ENCODE measurements around the gene BCR. TPM values are rescaled to one million over a fixed set of nuclear protein-coding genes. Genes with fewer than 3 reads are reported as not detected.
A peak's percentile ranks its signal among the peaks of the same experiment; 100 is the strongest.

The BCR gene
- total RNA-seq, 1 experiment from 2014 or later = 77.0 TPM

DNA sequence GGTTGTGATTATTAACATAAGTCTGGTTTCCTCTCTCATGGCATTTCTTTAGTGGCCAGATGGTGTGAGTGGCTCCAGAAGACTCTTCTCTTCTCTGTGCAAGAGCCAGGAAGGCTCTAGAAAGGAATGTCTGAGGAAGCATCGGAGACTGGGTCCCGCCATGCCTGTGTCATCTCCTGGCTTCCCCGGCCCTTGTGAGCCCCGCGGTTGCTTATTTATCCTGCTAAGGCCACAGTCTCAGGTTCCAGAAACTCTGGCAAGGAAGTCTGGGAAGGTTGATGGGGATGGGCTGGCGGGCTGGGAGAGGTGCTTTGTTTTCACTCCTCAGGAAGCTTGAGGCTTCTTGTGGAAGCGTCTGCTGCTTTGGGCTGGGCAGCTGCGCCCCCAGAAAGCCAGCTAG, 18.9 kb downstream of the BCR start:
- Histone ChIP-seq H3K79me2 (ENCODE audit: insufficient read depth, low read length) (peaks cover 29% of the 10 kb centered on the region; the same call in 1 of the 2 replicates), H4K91ac (ENCODE audit: insufficient read length, low read depth, low read length) (no peak overlapping the region), H2AFZ (ENCODE audit: low read length) (no peak overlapping the region), H3K23ac (ENCODE audit: insufficient read length, low read depth, low read length) (no peak overlapping the region), H2AK5ac (ENCODE audit: insufficient read length, low read length) (no peak overlapping the region), H3K4me1 (ENCODE audit: insufficient read depth, low read length) (peaks cover 8% of the 10 kb centered on the region; the same call in 1 of the 2 replicates), H4K20me1 (ENCODE audit: control insufficient read depth, insufficient read depth, insufficient read length) (no peaks in the 10 kb centered on the region), H3K56ac (ENCODE audit: insufficient read length, low read depth, low read length) (no peak overlapping the region), H2BK5ac (ENCODE audit: insufficient read length, low read length) (no peak overlapping the region), H3K4me2 (ENCODE audit: insufficient read depth, insufficient read length, low read length) (no peak overlapping the region), H3K27ac (ENCODE audit: insufficient read length, low read depth, low read length) (no peak overlapping the region), H2BK15ac (ENCODE audit: low read depth, low read length) (no peak overlapping the region), H3K9ac (ENCODE audit: extremely low read depth, insufficient read length, low read length) (no peak overlapping the region), H2BK20ac (ENCODE audit: low read depth, low read length, poor library complexity, severe bottlenecking) (no peak overlapping the region), H3K27me3 (ENCODE audit: insufficient read depth, low read length) (no peaks in the 10 kb centered on the region), H2BK120ac (ENCODE audit: low read depth, low read length, poor library complexity, severe bottlenecking) (no peak overlapping the region), H2BK12ac (ENCODE audit: insufficient read length, low read depth, low read length) (no peak overlapping the region), H4K5ac (ENCODE audit: insufficient read length, low read depth, low read length) (no peak overlapping the region), H4K8ac (replicated peaks; ENCODE audit: insufficient read length, low read depth, low read length) (no peak overlapping the region), H3K23me2 (ENCODE audit: insufficient read length, low read depth, low read length, poor library complexity, severe bottlenecking) (no peaks in the 10 kb centered on the region), H3K4ac (ENCODE audit: low read depth, low read length) (no peak overlapping the region), H3K14ac (ENCODE audit: insufficient read depth, low read length) (0 out of 2 replicates have a peak overlapping the region, but pooled peaks have one; percentile 12), H3T11ph (ENCODE audit: low read length) (no peak overlapping the region), H3K79me1 (ENCODE audit: insufficient read depth, low read depth, low read length, poor library complexity, severe bottlenecking) (peaks cover 17% of the 10 kb centered on the region), H3K18ac (ENCODE audit: insufficient read length, low read depth, low read length) (no peak overlapping the region), H3K9me3 (ENCODE audit: control insufficient read depth, low read depth, low read length) (no peaks in the 10 kb centered on the region)
- WGBS (ENCODE audit: extremely low coverage, insufficient read length, low lambda C conversion rate) = no CpG with 5 or more reads among the region's 8 CpGs
- Mint-ChIP-seq H3K9me3 (no peaks in the 10 kb centered on the region), H3K36me3 (ENCODE audit: insufficient read depth in 1 of 3, low read depth in 3 of 3) (peaks cover 21 to 34% (median 22%) of the 10 kb centered on the region in 3 experiments), H3K27ac (peak overlapping the region; percentile 72 to 96 (median 92); a peak in 6 of 7 replicates), H3K4me3 (peak overlapping the region in 1 of 2 experiments; percentile 62; a peak in 2 of 5 replicates), H3K27me3 (ENCODE audit: low read depth) (no peaks in the 10 kb centered on the region; the same call in 1 of the 2 replicates), H3K4me1 (peaks cover 49 to 50% of the 10 kb centered on the region in 2 experiments)
- TF ChIP-seq, protein P1, sequence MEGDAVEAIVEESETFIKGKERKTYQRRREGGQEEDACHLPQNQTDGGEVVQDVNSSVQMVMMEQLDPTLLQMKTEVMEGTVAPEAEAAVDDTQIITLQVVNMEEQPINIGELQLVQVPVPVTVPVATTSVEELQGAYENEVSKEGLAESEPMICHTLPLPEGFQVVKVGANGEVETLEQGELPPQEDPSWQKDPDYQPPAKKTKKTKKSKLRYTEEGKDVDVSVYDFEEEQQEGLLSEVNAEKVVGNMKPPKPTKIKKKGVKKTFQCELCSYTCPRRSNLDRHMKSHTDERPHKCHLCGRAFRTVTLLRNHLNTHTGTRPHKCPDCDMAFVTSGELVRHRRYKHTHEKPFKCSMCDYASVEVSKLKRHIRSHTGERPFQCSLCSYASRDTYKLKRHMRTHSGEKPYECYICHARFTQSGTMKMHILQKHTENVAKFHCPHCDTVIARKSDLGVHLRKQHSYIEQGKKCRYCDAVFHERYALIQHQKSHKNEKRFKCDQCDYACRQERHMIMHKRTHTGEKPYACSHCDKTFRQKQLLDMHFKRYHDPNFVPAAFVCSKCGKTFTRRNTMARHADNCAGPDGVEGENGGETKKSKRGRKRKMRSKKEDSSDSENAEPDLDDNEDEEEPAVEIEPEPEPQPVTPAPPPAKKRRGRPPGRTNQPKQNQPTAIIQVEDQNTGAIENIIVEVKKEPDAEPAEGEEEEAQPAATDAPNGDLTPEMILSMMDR (conservative IDR thresholded peaks at IDR 0.05) = no peak
- DNase-seq = peak; percentile 29
